GM23248 (cell line): Measurements from ENCODE around the gene ZSCAN1.

Experiments used
- EZH2 ChIP-seq: fragments of 200-600 bp; sonication (generic); IDR thresholded peaks from 2 replicates; pipeline ENCODE4 v1.6.1; 2018; ENCODE audit warnings: antibody characterized with exemption, mild to moderate bottlenecking; ENCODE audit not compliant: insufficient read depth, poor library complexity, severe bottlenecking
- EZH2phosphoT487 ChIP-seq: fragments of 200-600 bp; sonication (generic); IDR thresholded peaks from 2 replicates; pipeline ENCODE4 v1.6.1; 2018; ENCODE audit warnings: antibody characterized with exemption, moderate library complexity, mild to moderate bottlenecking, low read depth; ENCODE audit not compliant: insufficient read depth

DNA sequence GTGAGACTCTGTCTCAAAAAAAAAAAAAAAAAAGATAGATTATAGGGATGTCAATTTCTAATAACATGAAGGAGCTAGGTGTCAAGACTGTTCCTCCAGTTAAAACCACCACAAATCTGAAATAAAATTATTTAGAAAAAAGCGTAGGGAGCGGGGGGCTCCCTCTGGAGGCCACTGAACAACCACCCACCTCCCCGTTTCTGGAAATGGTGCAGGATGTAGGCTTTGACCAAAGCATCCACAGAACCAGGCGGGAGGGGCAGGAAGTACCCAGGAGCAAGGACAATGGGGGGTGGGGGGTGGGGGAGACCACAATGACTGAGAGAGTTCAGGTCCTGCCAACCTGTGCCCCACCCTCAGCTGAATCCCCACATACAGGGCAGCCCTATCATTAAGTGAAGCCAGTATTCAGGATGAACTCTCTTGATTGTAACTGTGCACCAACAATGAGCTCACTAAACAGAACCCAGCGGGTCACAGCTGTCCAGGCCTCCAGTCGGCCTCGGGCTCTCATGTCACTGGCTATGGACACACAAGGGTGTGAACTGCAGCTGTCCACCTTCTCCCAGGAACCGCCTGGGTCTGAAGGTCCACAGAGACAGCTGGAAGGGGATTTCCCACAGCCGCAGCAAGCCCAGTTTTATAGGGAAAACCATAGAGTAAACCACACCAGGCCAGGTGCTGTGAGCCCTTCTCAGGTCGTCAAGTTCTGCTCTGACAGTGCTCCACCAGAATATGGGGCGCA, 57.6 kb downstream of the ZSCAN1 start:
- no peak for TF ChIP-seq EZH2phosphoT487
- TF ChIP-seq EZH2: no peak
